CD4-positive, alpha-beta T cell treated with Interleukin-15 for 4 hours (primary cell): Measurements from ENCODE around the gene PGLYRP1.

Experiments
- DNase-seq: peaks from one replicate; pipeline ENCODE4 v3.0.0-alpha.2; 2020; ENCODE audit warnings: low spot score

The PGLYRP1 gene

DNA sequence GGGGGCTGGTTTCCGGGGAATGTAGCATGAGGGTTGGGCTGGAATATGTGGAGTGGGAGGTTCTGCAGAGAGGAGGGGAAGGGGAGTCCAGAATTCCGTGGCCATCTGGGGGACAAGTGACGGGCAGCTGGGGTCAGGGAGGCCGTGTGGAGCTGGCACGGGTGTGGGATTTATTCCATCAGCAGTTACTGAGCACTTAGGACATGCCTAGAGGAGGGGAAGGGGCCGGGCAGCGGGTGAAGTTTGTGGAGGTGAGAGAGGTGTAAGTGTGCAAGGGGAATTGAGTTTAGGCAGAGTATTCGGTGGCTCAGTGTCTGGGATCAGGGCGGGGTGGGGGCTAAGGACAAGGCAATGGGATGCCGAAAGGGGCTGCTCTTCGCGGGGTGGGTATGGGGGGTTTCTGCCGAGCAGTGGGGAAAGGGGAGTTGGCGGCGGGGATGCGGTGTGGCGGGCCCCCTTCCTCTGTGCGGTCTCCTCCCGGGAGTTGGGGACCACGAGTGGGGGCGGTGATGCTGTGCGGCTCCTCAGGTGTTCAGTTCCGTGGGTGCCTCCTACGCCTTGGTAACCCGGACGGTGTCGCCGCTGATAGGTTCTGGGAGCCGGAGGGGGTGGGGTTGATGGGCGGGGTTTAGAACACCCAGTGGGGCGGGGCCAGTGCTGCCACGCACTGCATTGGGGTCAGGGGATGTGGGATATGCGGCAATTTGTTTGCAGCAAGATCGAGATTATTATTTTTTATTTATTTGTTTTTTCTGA, 22.2 kb downstream of the PGLYRP1 start:
- peak; percentile 73 for DNase-seq

DNA sequence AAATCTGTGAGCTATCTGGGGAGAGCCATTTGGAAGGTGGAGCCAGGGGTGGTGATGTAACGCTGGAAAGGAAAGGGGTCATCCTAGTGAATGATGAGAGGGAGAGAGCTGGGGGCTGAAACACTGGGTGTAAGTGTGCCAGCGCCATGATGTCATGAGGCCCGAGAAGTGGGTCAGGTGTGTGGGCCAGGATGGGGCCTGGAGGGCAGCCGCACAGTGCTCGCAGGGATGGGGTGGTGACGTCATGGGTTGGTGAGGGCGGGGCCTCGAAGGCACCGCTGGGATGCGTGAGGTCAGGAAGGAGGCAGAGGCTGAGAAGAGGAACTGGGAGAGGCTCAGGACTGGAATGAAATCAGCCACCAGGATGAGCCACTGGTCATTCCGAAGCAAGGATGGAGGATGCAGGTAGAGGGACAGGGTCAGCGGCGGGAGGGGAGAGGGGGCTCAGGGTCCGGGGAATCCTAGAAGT, 23.2 kb downstream of the PGLYRP1 start:
- DNase-seq, result no peak

DNA sequence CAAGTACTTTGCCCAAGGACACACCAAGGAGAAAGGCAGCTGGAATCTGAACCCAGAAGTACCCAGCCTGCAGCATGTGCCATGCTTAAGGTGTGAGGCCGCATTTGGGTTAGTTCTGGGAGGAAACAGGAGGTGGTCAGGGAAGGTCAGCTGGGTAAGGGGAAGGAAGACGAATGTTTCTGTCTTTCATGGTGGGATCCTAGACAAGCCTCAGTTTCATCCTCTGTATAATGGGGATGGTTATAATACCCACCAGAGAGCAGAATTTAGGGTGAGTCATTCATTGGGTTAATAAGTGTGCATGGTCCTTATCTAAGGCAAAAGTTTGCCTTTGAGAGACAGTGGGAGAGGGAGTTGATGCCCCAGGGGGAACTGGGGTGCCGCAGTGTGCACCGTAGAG, 24.0 kb downstream of the PGLYRP1 start:
- DNase-seq, result no peak

DNA sequence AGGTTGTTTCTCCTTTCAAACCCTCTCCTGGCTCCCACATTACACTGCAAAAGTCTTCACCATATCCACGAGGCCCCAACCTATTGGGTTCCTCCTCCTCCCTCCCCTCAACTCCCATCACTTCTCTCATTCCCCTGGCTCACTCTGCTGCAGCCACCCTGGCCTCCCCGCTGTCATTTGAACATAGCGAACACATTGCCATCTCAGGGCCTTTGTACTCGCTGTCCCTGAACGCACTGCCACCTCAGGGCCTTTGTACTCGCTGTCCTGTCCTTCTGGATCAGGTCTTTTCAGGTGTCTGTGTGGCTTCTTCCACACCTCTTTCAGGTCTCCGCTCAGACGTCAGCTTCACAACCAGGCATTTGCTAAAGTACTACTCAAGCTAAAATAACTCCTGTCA, 25.9 kb downstream of the PGLYRP1 start:
- DNase-seq, result no peak

DNA sequence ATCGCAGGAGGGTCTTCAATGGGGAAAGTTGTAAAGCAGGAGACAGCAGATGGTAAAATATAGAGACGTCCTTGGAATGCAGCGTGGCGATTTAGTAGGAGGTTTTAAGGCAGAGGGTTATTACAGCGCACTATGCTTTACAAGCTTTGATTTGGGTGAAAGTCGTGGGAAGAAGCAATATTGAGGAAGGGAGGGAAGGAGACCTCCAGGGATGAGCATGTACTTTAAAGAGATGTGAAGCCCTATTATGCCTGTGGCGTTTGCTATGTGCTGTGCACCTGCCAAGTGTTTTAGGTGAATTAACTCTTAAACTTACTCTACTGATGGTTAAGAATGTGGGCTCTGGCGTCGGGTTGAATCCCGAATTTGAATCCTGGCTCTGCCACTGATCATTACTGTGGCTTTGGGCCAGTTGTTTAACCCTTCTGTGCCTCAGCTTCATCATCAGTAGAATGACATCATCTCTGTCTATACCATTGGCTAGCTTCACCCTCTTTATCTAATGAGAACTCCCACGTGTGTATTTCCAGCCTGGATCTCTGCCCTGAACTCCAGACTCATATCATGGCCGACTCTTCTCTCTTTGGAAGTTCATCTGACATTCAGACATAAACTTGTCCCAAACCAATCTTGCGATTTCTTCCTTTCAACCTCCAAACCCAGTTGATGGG, 27.0 kb downstream of the PGLYRP1 start:
- no peak for DNase-seq

DNA sequence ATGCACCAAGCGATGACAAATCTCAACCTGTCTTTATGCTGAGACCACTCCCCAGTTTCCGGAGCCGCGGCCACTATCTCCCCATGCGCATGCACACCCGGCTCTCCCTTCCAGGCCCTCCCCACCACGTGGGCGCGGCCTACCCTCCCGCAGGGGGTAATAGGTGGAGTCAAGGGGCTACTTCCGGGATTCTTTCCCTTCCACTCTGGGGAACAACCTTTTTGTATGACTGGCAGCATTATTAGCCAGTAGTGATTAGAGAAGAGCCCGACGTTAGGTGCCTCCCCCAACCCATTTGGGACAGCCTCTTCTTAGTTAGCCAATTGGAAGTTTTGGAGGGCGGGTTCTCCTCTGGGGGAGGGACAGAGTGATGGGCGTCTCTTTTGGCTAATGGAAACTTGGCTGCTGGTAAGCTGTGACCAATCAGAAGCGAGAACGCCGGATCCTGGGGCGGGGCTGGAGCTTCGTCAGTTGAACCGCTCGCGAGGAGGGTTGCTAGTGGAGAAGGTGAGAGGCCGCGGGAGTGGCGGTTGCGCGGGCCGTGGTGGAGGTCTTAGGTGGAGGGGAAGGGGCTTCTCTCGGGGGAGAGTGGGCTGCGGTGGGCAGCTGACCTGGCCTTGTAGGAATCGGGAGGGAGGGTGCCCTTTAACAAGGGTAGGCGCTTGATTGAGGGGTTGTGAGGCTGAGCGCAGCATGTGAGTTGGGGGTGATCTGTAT, 27.7 kb downstream of the PGLYRP1 start, which contains the start of gene CCDC61:
TSS of gene CCDC61 (plus strand) at position 470 of the 717 bp plus-strand sequence. CDS start 7,552 bp downstream, outside the sequence.
- peak; percentile 100 for DNase-seq

DNA sequence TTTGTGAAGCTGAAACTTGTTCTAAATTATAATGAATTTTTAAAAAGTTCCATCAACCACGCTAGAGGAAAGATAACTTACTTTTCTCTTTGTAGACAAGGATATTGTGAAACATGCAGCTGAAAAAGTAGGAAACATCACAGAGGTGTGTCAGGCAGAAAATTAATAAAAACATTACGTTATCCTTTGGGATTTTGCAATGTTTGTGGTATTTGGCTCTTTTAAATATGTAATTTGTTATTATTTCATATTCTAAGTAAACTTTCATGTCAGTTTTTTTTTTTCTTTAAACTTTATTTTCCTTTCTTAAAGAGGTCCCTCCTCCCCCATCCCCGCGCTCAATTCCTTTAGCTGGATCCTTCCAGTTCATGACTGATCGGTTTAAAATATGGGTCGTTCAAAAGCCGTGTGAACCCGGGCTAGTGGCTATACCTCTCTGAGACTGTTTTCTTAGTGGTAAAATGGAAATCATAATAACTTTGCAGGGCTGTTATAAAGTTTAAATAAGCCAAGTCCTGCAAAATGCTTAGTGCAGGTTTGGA, 28.3 kb downstream of the PGLYRP1 start:
- DNase-seq, result no peak

DNA sequence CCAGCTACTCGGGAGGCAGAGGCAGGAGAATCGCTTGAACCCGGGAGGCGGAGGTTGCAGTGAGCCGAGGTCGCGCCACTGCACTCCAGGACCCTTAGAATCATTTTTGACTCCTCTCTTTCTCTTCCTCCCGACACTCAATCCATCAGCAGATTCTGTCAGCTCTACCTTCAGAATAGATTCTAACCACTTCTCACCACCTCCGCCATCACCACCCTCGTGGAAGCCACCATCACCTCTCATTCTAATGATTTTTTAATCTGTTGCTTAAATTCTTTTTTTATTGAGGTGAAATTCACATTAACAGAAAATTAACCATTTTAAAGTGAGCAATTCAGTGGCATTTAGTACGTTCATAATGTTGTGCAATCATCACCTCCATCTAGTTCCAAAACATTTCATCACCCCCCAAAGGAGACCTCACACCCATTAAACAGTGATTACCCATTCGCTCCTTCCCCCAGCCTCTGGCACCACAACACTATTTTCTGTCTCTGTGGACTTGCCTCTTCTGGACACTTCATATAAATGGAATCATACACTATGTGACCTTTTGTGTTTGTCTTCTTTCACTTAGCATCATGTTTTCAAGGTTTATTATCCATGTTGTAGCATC, 32.6 kb downstream of the PGLYRP1 start:
- DNase-seq, result no peak

DNA sequence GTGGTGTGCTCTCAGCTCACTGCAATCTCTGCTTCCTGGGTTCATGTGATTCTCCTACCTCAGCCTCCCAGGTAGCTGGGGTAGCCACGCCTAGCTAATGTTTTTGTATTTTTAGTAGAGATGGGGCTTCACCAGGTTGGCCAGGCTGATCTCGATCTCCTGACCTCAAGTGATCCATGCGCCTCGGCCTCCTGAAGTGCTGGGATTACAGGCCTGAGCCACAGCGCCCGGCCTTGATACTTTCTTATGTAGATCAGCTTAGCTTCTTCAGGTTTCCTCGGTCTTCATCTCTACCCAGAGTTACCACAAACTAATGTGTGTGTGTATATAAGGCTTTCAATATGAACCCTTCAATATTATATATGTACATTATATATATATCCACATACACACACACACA, 37.5 kb downstream of the PGLYRP1 start:
- no peak for DNase-seq

DNA sequence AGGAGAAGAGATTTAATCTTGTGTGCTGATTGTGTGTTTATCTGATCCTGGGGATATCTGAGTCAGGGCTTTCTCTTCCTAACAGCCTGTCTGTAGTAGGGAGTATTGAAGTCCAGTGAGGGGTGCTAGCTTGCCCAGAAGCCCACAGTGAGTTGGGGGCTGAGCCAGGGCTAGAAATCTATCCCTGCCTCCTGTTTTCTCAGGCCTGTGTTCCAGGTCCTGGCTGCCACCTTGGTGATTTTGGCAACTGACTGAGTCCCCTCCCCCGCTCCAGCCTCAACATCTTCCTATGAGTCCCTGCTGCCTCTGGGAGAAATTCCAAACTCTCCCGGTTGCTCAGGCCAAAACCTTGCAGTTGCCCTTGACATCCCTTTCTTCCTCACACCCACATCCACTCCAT, 41.5 kb downstream of the PGLYRP1 start:
- no peak for DNase-seq

DNA sequence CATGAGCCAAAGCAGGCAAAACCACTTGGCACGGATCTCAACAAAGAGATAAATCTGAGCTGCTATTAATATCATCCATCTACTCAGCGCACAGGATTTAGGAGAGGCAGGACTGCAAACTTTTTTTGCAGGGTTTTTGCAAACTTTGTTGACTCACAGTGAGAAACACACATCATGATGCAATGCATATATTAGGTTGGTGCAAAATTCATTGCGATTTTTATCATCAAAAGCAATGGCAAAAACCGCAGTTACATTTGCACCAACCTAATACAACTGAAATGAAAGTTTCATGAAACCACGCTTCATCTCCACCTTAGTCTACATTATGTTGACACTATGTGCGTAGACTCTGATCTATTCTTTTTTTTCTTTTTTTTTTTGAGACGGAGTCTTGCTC, 44.7 kb downstream of the PGLYRP1 start:
- DNase-seq, result no peak

DNA sequence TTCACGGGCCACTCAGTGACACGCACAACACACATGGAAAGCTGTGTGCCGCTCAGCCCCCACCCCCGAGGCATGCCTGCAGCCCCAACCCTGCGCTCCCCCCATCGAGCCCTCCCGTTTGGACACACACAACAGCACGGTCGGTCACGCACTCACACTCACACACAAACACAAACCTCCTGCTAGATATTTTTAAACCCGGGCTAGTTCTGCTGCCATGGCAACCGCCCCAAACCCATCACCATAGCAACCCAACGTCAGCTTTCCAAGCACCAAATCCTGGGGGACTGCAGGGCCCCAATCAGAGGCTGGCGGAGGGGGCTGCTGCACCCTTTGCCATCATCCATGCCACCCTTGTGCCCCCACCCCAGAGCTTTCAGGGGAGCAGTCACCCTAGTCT, 46.7 kb downstream of the PGLYRP1 start:
- DNase-seq, result no peak

DNA sequence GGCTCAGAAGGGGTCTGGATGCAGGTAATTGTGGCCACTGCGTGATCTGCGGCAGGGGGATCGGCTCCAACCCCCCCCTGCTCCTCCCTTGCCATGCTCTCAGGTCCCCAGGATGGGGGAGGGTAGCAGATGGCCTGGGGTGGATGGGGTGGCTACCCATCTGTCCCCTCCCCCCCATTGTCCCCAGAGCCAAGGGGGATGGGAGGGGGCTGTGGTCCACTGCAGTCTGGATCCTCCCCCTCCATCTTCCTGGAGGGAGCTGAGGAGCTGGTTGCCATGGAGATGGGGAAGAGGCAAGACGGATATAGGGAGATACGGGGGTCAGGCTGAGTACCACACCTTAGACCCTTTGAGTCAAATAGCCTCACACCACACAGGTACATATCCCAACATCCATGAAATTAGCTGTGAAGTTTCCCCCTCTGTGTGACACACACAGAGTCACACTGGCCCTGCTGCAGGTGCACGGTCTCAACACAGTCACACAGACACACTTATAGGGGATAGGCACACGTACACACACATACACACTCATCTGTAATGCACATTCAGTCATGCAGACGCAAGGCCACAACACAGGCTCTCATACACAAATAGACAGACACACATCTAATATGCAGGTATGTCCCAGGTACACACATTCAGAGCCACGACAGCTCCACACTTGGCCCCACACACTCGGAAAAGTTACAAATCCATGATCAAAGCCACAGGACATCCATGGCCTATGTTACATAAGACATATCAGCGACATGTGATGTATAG, 47.4 kb downstream of the PGLYRP1 start:
- no peak for DNase-seq

DNA sequence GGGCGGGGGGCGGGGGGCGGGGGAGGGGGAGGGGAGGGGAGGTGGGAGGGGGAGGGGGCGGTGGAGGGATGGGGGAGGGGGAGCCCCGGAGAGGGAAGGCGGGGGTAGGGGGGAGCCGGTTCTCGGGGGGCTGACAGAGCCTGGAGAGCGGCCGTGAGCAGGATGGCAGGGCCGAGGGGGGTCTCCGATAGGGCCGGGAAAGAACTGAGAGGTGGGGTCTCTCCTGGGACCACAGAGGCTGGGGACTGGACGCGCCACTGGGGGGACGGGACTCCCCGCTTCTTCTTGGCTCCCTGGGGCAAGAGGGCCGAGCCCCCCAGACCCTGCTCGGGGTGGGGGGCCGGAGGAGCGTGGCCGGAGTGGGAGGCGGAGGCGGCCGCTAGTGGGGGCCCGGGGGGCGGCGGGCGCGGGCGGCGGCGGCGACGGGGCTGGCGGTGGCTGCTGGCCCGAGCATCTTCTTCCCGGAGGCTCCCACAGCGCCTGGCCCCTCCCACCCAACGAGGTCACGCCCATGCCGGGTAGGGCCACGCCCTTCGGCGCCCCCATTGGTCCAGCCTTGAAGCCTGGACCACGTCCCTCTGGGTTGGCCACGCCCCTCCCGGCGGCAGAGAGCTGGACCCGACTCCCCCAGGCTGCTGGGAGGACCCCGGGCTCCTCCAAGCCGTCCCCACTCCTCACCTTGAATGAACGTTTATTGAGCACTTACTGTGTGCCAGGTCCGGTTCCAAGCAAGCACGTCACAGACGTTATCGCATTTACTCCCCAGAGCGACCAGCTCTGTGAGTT, 49.1 kb downstream of the PGLYRP1 start, which contains the start of gene NOVA2:
TSS of gene NOVA2 (minus strand) at position 313 of the 786 bp plus-strand sequence. CDS start 514 bp downstream, outside the sequence.
- no peak for DNase-seq

DNA sequence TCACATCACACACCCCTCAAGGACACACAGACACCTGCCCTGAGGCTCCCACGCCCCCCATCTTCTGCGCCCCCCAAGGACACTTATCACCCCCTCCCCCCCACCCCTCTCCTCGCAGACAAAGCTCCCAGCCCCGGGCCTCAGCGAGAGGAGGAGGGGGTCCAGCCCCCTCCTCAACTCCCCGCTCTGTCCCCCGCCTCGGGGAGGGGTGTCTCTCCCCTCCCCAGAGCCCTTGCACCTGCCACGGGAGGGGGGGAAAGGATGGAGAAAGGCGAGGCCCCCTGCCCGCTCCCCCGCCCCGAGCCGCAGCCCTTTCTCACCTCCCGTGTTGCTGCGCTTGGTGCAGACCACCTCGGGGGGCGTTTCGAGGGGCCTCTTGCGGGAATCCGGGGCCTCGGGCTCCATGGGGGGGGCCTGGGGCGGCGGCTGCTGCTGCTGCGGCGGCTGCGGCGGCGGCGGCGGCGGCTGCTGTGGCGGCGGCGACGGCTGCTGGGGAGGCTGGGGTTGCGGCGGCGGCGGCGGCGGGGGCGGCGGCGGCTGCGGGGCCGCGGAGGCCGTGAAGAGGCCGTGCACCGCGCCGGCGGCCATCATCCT, 49.8 kb downstream of the PGLYRP1 start:
- DNase-seq, result no peak

DNA sequence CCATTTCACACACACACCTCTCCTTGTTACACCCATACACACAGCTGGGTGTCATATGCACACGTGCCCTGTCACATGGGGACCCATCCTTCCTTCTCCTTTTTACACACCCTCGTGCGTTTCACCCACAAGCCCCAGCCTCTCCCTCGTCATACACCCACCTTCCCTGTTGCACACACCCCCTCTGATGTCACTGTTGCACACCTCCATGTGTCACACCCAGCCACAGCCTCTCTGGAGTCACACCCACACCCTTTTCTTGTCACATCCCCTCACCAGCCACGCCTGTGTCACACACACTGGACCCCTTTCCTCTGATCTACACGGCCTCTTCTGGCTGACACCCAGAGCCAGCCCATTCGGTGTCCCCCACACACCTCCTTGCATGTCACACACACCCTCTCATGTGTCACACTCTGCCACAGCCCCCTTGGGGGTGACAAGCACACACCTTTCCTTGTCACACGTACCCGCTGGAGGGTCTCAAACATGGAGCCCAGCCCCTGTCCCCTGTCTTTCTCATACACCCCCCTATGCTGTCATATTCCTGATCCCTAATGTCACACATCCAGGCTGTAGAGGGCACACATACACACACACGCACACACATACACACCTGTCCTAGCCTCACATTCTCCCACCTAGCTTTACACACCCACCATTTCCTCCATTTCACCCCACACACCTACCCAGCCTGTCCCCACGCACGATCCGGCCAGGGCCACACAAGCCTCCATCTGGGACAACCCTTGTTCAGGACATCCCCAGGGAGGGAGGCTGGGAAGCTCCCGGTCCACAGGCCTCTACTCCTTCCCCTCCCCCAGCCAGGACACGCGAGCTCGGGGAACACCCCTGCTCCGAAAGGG, 50.5 kb downstream of the PGLYRP1 start:
- DNase-seq, result peak; percentile 7

DNA sequence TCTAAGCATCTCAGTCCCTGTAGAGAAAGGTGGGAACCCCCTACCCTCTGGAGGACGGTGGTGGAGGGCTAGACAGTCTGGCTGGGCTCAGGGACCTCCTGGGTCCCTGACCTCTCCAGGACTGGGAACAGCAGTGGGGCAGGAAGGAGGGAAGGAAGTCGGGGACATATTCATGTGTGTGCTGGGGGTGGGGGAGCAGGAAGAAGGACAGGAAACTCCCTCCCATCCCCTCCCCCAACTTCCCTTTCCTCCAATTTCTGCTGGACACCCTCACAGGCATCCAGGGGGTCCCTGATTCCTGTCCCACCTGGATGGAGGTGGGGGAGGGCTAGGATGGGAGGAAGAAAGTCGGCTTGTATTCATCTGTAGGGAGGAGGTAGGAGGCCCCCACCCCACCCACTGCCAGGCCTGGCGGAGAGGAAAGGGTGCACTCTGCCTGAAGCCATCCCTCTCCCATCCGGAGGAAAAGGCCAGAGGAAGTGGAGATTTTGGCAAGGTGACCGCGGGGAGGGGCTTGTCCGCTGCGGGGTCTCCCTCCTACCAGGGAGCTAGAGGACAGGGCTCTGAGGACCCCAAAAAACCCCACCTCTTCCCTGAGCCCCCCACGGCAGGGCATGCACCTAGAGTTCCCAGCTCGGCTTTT, 51.5 kb downstream of the PGLYRP1 start:
- DNase-seq, result no peak

DNA sequence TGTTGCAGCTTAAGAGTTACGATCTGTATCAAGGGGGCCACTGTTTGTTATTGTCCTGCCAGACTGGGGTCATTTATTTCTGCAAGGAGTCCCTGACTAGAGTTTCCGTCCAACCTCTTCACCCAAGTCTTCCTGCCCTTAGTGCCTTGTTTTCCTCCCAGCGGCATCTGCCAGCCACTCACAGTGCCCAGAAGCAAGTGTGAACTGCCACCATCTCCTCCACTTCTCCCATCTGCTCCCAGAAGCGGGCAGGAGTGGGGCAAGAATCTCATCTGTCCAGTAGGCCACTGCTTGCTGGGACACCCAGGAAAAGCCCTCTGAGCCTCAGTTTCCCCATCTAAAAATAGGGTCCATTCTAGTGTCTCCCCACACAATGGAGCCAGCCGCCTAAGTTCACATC, 53.2 kb downstream of the PGLYRP1 start:
- DNase-seq, result no peak
